Choroid plexus epithelial cell (primary cell): ENCODE results near the gene RHBG.

Experiments
- DNase-seq: peaks from one replicate; pipeline ENCODE4 v3.0.0-alpha.2; 2010; ENCODE audit warnings: low read depth
- H3K4me3 ChIP-seq: 2 replicates; pipeline ENCODE4 v1.5.1; 2011; ENCODE audit warnings: low read depth, mild to moderate bottlenecking, control low read depth, low read length, moderate library complexity
- TF ChIP-seq, protein P1 (sequence below): conservative IDR thresholded peaks from 2 replicates; pipeline ENCODE4 v1.5.1; 2011; ENCODE audit warnings: low read depth, mild to moderate bottlenecking, control low read depth, inconsistent platforms, low read length, moderate library complexity

Gene RHBG

GRCh38 chr1:156420205-156421061 lies 51.4 kb downstream of the RHBG start:
- TF ChIP-seq, protein P1, sequence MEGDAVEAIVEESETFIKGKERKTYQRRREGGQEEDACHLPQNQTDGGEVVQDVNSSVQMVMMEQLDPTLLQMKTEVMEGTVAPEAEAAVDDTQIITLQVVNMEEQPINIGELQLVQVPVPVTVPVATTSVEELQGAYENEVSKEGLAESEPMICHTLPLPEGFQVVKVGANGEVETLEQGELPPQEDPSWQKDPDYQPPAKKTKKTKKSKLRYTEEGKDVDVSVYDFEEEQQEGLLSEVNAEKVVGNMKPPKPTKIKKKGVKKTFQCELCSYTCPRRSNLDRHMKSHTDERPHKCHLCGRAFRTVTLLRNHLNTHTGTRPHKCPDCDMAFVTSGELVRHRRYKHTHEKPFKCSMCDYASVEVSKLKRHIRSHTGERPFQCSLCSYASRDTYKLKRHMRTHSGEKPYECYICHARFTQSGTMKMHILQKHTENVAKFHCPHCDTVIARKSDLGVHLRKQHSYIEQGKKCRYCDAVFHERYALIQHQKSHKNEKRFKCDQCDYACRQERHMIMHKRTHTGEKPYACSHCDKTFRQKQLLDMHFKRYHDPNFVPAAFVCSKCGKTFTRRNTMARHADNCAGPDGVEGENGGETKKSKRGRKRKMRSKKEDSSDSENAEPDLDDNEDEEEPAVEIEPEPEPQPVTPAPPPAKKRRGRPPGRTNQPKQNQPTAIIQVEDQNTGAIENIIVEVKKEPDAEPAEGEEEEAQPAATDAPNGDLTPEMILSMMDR, result no peak
- DNase-seq, result no peak
- H3K4me3 ChIP-seq, result no peak overlapping the region

DNA sequence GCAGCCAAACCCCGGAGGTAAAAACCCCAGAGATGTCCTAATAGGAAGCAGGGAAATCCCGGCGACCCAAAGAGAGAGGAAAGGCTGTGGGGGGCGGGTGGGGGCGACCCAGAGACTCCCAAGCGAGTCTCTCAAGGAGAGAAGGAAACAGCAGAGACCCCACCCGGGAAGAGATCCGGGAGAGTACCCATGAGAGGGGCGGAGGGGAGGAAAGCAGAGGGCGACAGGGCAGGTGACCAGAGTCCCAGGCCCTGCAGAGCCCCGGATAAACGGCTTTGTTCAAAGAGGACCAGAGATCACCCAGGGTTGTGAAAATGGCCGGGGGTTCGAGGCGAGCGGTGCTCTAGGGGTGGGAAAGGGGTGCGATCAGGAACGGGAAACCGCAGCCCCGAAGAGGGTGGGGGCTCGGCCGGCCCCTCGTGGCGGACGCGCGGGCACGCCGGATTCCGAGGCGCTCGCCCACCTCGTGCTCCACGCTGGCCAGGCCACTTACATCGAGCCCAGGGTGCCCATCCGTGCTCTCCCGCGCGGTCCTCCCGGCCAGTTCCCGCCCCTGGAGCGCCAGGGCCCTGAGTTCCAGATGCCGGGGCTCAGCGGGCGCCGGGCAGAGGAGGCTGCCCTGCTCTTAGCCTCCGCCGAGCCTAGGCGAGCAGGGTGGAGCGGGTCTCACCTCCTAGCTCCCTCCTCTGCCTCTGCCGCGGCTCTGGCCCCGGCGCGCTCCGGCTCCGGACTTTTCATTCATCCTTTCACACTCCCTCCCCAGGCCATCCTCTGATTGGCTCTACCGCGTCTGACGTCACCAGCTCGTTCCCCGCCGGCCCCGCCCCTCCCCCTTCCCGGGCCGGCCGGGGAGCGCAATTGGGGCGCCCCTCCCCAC lies 52.3 kb downstream of the RHBG start:
- H3K4me3 ChIP-seq, result no peak overlapping the region
- TF ChIP-seq, protein P1, result no peak
- peak; percentile 44 for DNase-seq

DNA sequence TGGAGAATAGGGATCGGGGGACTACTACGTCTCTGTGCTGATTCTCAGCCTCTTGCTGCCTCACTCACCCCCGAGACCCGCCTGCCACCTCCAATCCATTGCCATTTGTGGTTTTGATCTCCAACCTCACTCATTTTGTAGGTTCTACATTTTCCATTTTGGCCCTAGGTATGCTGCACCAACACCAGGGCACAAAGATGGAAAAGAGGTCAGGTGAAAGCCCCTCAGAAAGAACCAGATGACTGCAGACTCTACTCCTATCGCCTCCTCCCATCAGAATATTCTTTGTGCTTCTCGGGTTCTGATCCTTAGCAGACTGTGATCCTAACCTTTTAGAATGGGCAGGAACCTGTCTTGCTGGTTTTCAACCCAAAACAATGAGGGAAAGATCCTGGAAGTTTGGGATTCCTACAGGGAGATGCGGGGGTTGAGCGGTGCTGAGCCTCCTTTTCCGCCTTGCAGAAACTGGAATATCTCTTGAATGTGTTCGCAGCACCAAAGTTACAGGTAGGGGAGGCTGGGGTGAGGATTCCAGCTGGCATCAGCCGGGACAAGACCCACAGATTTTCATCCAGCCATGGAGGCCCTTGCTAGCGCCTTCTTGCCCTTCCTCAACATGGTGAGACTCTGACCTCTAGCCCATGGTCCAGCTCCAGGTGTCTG lies 53.1 kb downstream of the RHBG start:
- TF ChIP-seq, protein P1, result no peak
- no peak for DNase-seq
- no peak overlapping the region for H3K4me3 ChIP-seq

DNA sequence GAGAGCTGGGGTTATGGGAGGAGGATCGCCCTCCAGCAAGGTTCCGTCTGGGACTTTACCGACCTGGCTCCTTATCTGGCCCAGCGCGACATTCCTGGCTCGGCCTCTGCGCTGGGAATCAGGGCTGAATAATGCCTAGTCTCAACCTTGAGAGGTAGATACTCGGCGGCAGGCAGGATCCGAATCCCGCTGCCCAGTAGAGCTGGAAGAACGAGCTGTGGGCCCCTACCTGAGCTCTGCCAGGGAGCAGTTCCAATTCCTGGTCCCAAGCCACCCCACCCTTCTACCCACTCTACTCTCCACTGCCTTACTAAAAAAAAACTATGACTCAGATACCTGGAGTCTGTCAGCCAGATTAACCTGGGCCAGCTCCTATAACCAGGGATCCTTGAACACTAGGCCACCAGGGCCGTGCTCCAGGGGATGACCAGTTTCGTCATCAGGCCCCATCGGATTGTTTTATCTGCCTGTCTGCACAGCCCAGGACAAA lies 53.6 kb downstream of the RHBG start:
- no peak overlapping the region for H3K4me3 ChIP-seq
- DNase-seq, result no peak
- TF ChIP-seq, protein P1, result no peak

- H3K4me3 ChIP-seq, result no peak overlapping the region
- DNase-seq, result no peak
- TF ChIP-seq, protein P1, result no peak
Observed at GRCh38 chr1:156423422-156424352, 54.7 kb downstream of the RHBG start.
